MCF 10A (cell line): ENCODE measurements around the gene HSD11B1L. TPM values are rescaled to one million over a fixed set of nuclear protein-coding genes. Genes with fewer than 3 reads are reported as not detected.

Experiments
- BruUV-seq: library from RNA; stranded (reverse); fragments of 400-500 nt; replicated peaks from 2 replicates; lab custom pipeline; 2021; lab: Mats Ljungman, UMichigan
- CTCF ChIA-PET: fragments of 300-600 bp; sonication (Branson Sonifier 250); formaldehyde crosslinking; extraction: SDS; loops from one replicate; lab custom pipeline; 2021; ENCODE audit warnings: antibody characterized with exemption, inconsistent platforms; lab: Yijun Ruan, JAX
- POLR2A ChIA-PET: fragments of 300-600, 350-650 bp; sonication (Branson Sonifier 250); formaldehyde crosslinking; extraction: SDS; loops from one replicate; lab custom pipeline; 2020; ENCODE audit warnings: antibody characterized with exemption, inconsistent platforms; lab: Yijun Ruan, JAX
- DNase-seq: peaks from one replicate; pipeline ENCODE4 v3.0.0-alpha.2; 2018; ENCODE audit not compliant: unreplicated experiment
- H3K27ac Mint-ChIP-seq: one replicate; pipeline ENCODE4 v1.8.0; 2022; ENCODE audit warnings: mild to moderate bottlenecking, low read depth, mixed read lengths; ENCODE audit not compliant: unreplicated experiment
- H3K27me3 Mint-ChIP-seq: one replicate; pipeline ENCODE4 v1.8.0; 2022; ENCODE audit warnings: mixed read lengths; ENCODE audit not compliant: insufficient read depth, unreplicated experiment
- H3K36me3 Mint-ChIP-seq: one replicate; pipeline ENCODE4 v1.8.0; 2022; ENCODE audit warnings: mild to moderate bottlenecking, moderate library complexity, mixed read lengths; ENCODE audit not compliant: insufficient read depth, unreplicated experiment
- H3K4me1 Mint-ChIP-seq: one replicate; pipeline ENCODE4 v1.8.0; 2022; ENCODE audit warnings: mixed read lengths; ENCODE audit not compliant: insufficient read depth, unreplicated experiment
- H3K4me3 Mint-ChIP-seq: one replicate; pipeline ENCODE4 v1.8.0; 2022; ENCODE audit warnings: mild to moderate bottlenecking, moderate library complexity, mixed read lengths; ENCODE audit not compliant: unreplicated experiment
- H3K9me3 Mint-ChIP-seq: one replicate; pipeline ENCODE4 v1.8.0; 2022; ENCODE audit warnings: mixed read lengths; ENCODE audit not compliant: unreplicated experiment
- intact Hi-C: fragments of 100-400 bp; cut with micrococcal nuclease; formaldehyde crosslinking; loops from 2 replicates; pipeline ENCODE4 v1.14.1; 2022
- total RNA-seq: library from RNA; stranded (reverse); gene quantifications from 2 replicates; pipeline ENCODE4 v1.2.3, GENCODE V29; 2022
- TF ChIP-seq, protein P1 (sequence below): fragments of 200-600 bp; IDR thresholded peaks from one replicate; pipeline ENCODE4 v1.8.0; 2022; ENCODE audit warnings: antibody characterized with exemption, mild to moderate bottlenecking; ENCODE audit not compliant: unreplicated experiment

The HSD11B1L gene
- total RNA-seq, 1 experiment from 2014 or later, result 5.5 TPM

DNA sequence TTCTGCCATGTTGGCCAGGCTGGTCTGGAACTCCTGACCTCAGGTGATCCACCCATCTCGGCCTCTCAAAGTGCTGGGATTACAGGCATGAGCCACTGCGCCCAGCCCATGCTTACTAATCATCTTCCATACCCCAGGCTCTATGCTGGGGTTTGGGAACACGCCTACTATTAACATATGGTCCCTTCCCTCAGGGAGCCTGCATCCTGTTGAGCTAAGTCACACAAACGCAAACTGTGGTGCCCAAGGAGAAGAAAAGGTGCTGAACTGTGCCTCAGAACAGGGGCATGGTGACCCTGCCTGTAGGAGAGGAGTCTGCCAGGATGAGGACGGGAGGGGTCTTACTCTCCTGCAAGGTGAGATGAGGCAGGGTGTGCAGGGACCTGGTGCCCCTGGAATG, 6.1 kb upstream of the HSD11B1L start:
- TF ChIP-seq, protein P1, sequence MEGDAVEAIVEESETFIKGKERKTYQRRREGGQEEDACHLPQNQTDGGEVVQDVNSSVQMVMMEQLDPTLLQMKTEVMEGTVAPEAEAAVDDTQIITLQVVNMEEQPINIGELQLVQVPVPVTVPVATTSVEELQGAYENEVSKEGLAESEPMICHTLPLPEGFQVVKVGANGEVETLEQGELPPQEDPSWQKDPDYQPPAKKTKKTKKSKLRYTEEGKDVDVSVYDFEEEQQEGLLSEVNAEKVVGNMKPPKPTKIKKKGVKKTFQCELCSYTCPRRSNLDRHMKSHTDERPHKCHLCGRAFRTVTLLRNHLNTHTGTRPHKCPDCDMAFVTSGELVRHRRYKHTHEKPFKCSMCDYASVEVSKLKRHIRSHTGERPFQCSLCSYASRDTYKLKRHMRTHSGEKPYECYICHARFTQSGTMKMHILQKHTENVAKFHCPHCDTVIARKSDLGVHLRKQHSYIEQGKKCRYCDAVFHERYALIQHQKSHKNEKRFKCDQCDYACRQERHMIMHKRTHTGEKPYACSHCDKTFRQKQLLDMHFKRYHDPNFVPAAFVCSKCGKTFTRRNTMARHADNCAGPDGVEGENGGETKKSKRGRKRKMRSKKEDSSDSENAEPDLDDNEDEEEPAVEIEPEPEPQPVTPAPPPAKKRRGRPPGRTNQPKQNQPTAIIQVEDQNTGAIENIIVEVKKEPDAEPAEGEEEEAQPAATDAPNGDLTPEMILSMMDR, result no peak
- H3K27ac Mint-ChIP-seq, result no peak overlapping the region
- intact Hi-C loops, result no loop called here
- no peak overlapping the region for H3K4me3 Mint-ChIP-seq
- POLR2A ChIA-PET, result interaction anchor here (0.8 to 1.9 kb wide), 3 partner anchors 9 to 32 kb away, joined by 3 to 8 read pairs (median 4); partner anchors contain the start of gene RPL36
- BruUV-seq, result no TSS peak
- peaks cover 15% of the 10 kb centered on the region for H3K4me1 Mint-ChIP-seq
- peaks cover 20% of the 10 kb centered on the region for H3K36me3 Mint-ChIP-seq
- DNase-seq, result no peak
- no peaks in the 10 kb centered on the region for H3K9me3 Mint-ChIP-seq
- no peaks in the 10 kb centered on the region for H3K27me3 Mint-ChIP-seq
- CTCF ChIA-PET, result no interaction called here

DNA sequence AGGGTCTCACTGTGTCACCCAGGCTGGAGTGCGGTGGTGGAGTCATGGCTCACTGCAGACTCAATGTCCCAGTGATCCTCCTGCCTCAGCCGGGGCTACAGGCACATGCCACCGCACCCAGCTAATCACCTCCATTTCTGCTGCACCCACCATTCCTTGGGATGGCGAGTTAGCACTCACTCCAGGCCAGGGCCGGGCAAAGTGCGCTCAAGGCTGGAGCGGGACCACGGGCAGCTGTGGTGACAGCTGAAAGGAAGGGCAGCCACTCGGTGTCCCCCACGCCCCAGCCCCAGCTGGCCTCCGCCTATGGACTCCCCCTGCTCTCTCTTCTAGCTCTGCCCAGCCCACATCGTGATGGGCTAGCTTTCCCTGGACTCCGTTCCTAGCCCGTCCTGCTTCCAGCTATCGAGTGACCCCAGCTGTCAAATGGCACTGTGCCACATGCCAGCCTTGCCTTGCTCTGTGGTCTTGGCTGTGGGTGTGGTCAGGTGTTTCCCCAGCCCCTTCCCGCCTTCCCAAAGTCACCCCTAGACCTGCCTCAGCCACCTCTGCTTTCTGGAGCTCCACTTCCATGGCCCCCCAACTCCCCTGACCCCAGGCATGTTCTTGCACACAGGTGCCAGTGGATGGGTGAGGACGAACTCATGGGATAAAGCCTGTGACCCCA, 4.6 kb upstream of the HSD11B1L start:
- ChIA-PET CTCF (interaction anchor here (0.5 to 2.4 kb wide), 3 partner anchors 11 to 78 kb away, joined by 3 to 8 read pairs (median 3); no protein-coding TSS in a partner anchor), POLR2A (interaction anchor here (0.7 to 2.1 kb wide), 4 partner anchors 11 to 1297 kb away, joined by 3 to 8 read pairs (median 4); partner anchors contain the start of genes RPL36, SAFB and SAFB2)
- no TSS peak for BruUV-seq
- no peak overlapping the region for H3K4me3 Mint-ChIP-seq
- H3K9me3 Mint-ChIP-seq, result no peaks in the 10 kb centered on the region
- no peak overlapping the region for H3K27ac Mint-ChIP-seq
- H3K36me3 Mint-ChIP-seq, result peaks cover 4% of the 10 kb centered on the region
- no peaks in the 10 kb centered on the region for H3K27me3 Mint-ChIP-seq
- TF ChIP-seq, protein P1, result no peak
- intact Hi-C loops, result no loop called here
- no peak for DNase-seq
- peaks cover 17% of the 10 kb centered on the region for H3K4me1 Mint-ChIP-seq

DNA sequence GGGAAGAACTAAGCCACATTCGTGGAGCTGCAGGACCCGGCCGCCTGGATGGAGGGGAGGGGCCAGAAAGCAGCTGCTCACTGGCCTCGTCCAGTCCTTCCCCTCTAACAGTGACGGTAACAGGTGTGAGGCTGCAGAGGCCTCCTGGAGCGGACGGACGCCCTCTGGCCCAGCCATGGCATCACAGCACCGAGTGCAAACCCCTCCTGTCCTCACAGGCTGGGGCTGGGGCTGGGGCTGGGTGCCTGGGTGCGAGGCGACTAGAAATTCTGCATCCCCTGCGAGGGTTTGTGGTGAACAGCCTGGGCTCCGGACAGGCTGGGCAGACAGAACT, 4.1 kb upstream of the HSD11B1L start:
- no TSS peak for BruUV-seq
- POLR2A ChIA-PET, result interaction anchor here (0.7 to 2.1 kb wide), 2 partner anchors 13 to 1297 kb away, joined by 3 to 6 read pairs; partner anchors contain the start of gene RPL36
- intact Hi-C loops, result no loop called here
- Mint-ChIP-seq H3K4me3 (no peak overlapping the region), H3K27me3 (no peaks in the 10 kb centered on the region), H3K9me3 (no peaks in the 10 kb centered on the region), H3K27ac (no peak overlapping the region), H3K4me1 (peaks cover 22% of the 10 kb centered on the region), H3K36me3 (no peaks in the 10 kb centered on the region)
- TF ChIP-seq, protein P1, result no peak
- DNase-seq, result no peak
- CTCF ChIA-PET, result interaction anchor here (0.6 to 2.4 kb wide), 2 partner anchors 10 to 78 kb away, joined by 3 to 8 read pairs; no protein-coding TSS in a partner anchor

DNA sequence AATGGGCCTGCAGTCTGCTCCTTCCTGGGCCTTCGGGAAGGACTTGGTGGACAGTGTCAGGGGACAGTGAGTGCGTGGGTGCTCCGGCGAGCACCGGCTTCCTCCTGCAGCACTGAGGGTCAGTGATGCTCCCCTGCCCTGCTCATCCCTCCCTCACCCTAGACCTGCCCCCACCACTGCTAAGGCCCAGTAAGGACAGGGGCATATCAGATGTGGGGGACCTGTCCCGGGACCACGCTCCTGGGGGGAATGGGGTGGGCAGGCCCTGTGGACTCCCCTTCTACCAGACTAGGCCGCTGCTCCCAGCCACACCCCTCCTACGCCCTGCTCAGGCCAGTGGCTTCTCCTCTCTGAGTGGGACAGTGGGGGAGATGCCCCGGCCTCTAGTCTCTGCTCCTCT, 3.7 kb upstream of the HSD11B1L start:
- Mint-ChIP-seq H3K27ac (no peak overlapping the region), H3K27me3 (no peaks in the 10 kb centered on the region), H3K36me3 (no peaks in the 10 kb centered on the region), H3K9me3 (no peaks in the 10 kb centered on the region), H3K4me1 (peaks cover 26% of the 10 kb centered on the region), H3K4me3 (no peak overlapping the region)
- DNase-seq, result no peak
- intact Hi-C loops, result no loop called here
- ChIA-PET POLR2A (interaction anchor here (2.1 kb wide), 1 partner anchor 13 kb away, joined by 6 read pairs; the partner anchor contains the start of gene RPL36), CTCF (interaction anchor here (0.6 to 2.4 kb wide), 2 partner anchors 10 to 77 kb away, joined by 3 to 8 read pairs; no protein-coding TSS in a partner anchor)
- TF ChIP-seq, protein P1, result no peak
- no TSS peak for BruUV-seq
